Tibial nerve (tissue), 4 donors: Measurements from ENCODE around the gene RPS29. TPM values are rescaled to one million over a fixed set of nuclear protein-coding genes. Genes with fewer than 3 reads are reported as not detected.

Source experiments
- DNase-seq, 2 donors: peaks; one replicate each; pipeline ENCODE4 v3.0.0-alpha.2; 2019; ENCODE audit warnings: low spot score in 2 of 2
- H3K27ac ChIP-seq, 4 donors: fragments of 200-600 bp; sonication (generic) in 3 of 4; one replicate each; pipeline ENCODE4 v1.5.1; 2017 to 2019; ENCODE audit warnings: mild to moderate bottlenecking in 1 of 4
- H3K27me3 ChIP-seq, 2 donors: fragments of 200-600 bp; sonication (generic) in 1 of 2; one replicate each; pipeline versions ENCODE4 v1.5.1 to v1.6.0; 2017 to 2019
- H3K36me3 ChIP-seq, 3 donors: fragments of 200-600 bp; sonication (generic); one replicate each; pipeline ENCODE4 v1.5.1; 2018 to 2019
- H3K4me1 ChIP-seq, 4 donors: fragments of 200-600 bp; sonication (generic) in 3 of 4; one replicate each; pipeline ENCODE4 v1.5.1; 2017 to 2019
- H3K4me3 ChIP-seq, 4 donors: fragments of 200-600 bp; sonication (generic) in 3 of 4; one replicate each; pipeline ENCODE4 v1.5.1; 2017 to 2019; ENCODE audit warnings: mild to moderate bottlenecking in 1 of 4, moderate library complexity in 1 of 4
- H3K9me3 ChIP-seq, 4 donors: fragments of 200-600 bp; sonication (generic) in 3 of 4; one replicate each; pipeline ENCODE4 v1.5.1; 2017 to 2019
- EP300 ChIP-seq, 2 donors: sonication (generic); formaldehyde crosslinking; IDR thresholded peaks; one replicate each; pipeline ENCODE4 v1.6.1; 2017; ENCODE audit warnings: antibody characterized with exemption in 2 of 2, mild to moderate bottlenecking in 1 of 2
- POLR2A ChIP-seq, 2 donors: fragments of 450-650 bp; IDR thresholded peaks; one replicate each; pipeline ENCODE4 v1.6.1; 2017; ENCODE audit warnings: antibody characterized with exemption in 2 of 2, mild to moderate bottlenecking in 2 of 2, moderate library complexity in 2 of 2
- WGBS, 2 donors: methylation state at CpG; one replicate each; pipeline ENCODE4 v1.1.5; 2018; 5-methylcytosine and 5-hydroxymethylcytosine counted together
- small RNA-seq: library from RNA; depleted of rRNA; stranded (forward); fragments of <200 nt; gene quantifications from one replicate; pipeline ENCODE3, GENCODE V24; 2016
- total RNA-seq, 4 donors: library from RNA; depleted of rRNA; stranded (reverse); fragments of >200 nt; gene quantifications; one replicate each; pipeline ENCODE4 v1.1.0, GENCODE V29; 2016

Gene RPS29
- total RNA-seq, 4 donors from 2014 or later: 3,106 to 5,465 (median 5,153) TPM

DNA sequence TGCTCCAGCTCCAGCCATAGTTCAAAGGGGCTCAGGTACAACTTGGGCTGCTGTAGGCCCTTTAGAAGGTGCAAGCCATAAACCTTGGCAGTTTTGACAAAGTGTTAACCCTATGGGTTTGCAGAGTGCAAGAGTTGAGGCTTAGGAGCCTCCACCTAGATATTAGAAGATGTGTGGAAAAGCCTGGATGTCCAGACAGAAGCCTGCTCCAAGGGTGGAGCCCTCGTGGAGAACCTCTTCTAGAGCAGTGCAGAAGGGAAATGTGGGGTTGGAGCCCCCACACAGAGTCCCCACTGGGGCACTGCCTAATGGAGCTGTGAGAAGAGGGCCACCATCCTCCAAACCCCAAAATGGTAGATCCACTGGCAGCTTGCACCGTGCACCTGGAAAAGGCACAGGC lies 45.1 kb downstream of the RPS29 start:
- Histone ChIP-seq H3K9me3 (no peaks in the 10 kb centered on the region), H3K27me3 (no peaks in the 10 kb centered on the region), H3K36me3 (peaks cover 0 to 4% (median 0%) of the 10 kb centered on the region in 3 donors), H3K27ac (no peak overlapping the region), H3K4me1 (no peaks in the 10 kb centered on the region), H3K4me3 (no peak overlapping the region)
- 92 to 95% methylated on average over 2 of the region's 2 CpGs for WGBS, 2 donors
- no peak for TF ChIP-seq POLR2A (IDR thresholded peaks at IDR 0.05)
- TF ChIP-seq EP300 (IDR thresholded peaks at IDR 0.05): no peak
- DNase-seq: no peak

DNA sequence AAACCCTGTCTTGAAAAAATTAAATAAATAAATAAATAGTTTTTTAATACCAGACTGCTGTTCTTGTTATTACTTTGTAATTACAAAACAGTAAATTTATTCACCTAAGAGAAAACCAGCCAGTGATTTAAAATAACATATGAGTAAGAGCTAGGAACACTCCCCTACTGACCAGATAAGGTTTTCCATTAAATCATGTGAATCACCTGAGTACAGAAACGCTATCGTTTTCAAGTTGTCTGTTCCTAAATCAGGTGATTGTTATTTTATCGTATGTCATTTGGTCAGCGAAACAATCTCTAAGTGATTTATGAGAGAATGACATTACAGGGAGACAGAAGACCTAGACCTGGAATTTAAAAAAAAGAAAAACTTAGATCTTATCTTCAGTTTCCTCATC lies 47.3 kb downstream of the RPS29 start:
- no peak overlapping the region for H3K27ac ChIP-seq
- no peaks in the 10 kb centered on the region for H3K27me3 ChIP-seq
- H3K9me3 ChIP-seq: peaks cover 0 to 2% (median 0%) of the 10 kb centered on the region in 4 donors
- no peaks in the 10 kb centered on the region for H3K4me1 ChIP-seq
- no peak for TF ChIP-seq POLR2A (IDR thresholded peaks at IDR 0.05)
- TF ChIP-seq EP300 (IDR thresholded peaks at IDR 0.05): no peak
- DNase-seq: no peak
- WGBS, 2 donors: 90 to 95% methylated on average over 4 of the region's 4 CpGs
- no peak overlapping the region for H3K4me3 ChIP-seq
- peaks cover 0 to 4% (median 0%) of the 10 kb centered on the region in 3 donors for H3K36me3 ChIP-seq

Small RNAs within 50 kb of the gene (small RNA-seq; reads per million reads assigned to genes)
- gene AL139099.3 (not detected), gene AL139099.4 (not detected), gene RF00019 (not detected), gene RNA5SP384 (not detected)

Other genes with a start within 250 kb of the RPS29 start
- gene LRR1, start 12.6 kb upstream of the RPS29 start, total RNA-seq: 10 to 100 TPM in 2 of 4 donors, 1 to 10 TPM in 2; 4.6 to 15.3 (median 8.0) TPM
- 100 to 1,000 TPM; 132 to 206 (median 151) TPM for gene RPL36AL, start 34.2 kb upstream of the RPS29 start, total RNA-seq
- 10 to 100 TPM; 21.0 to 24.3 (median 23.8) TPM for gene MGAT2, start 34.4 kb upstream of the RPS29 start, total RNA-seq
- gene DNAAF2, start 48.9 kb upstream of the RPS29 start, total RNA-seq: 10 to 100 TPM in 2 of 4 donors, 1 to 10 TPM in 2; 7.8 to 17.2 (median 9.6) TPM
- 1 to 10 TPM; 1.1 to 9.6 (median 1.9) TPM for gene POLE2, start 101.8 kb upstream of the RPS29 start, total RNA-seq
- 10 to 100 TPM in 3 of 4 donors, 1 to 10 TPM in 1; 6.6 to 20.3 (median 16.1) TPM for gene KLHDC1, start 106.7 kb upstream of the RPS29 start, total RNA-seq
- gene KLHDC2, start 181.8 kb upstream of the RPS29 start, total RNA-seq: 10 to 100 TPM; 38.4 to 74.3 (median 66.2) TPM